Measurements from ENCODE around the gene DOK6. TPM values are rescaled to one million over a fixed set of nuclear protein-coding genes. Genes with fewer than 3 reads are reported as not detected.

The DOK6 gene
- total and polyA plus RNA-seq, 10 of the 15 experiments (the other 5 are each of a cell fraction or from before 2014, with no cell fraction given): 0.01 to 0.09 (median 0.04) TPM; not detected in 4

DNA sequence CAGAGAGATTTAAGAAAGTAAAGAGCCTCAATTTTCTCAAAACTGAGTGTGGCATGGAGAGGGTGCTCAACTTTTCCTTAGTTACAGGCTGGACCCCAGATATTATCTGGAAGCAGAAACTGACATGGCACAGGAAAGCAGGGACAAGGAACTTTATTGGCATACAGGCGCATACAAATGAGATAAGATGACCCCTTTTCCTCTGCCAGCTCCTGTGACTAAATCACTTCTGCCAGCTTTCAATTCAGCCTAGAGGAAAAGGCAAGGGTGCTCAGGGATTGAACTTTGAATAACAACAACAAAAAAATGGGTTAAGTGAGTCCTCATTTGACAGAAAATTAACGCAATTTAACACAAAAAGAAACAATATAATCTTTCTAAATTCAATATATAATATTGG is 284.1 kb downstream of the DOK6 start (continued):
- no peak for TF ChIP-seq SREBF1 (IDR thresholded peaks at IDR 0.05; ENCODE audit: low read length)
- no peak for TF ChIP-seq SREBF2 (IDR thresholded peaks at IDR 0.05; ENCODE audit: low read length)

DNA sequence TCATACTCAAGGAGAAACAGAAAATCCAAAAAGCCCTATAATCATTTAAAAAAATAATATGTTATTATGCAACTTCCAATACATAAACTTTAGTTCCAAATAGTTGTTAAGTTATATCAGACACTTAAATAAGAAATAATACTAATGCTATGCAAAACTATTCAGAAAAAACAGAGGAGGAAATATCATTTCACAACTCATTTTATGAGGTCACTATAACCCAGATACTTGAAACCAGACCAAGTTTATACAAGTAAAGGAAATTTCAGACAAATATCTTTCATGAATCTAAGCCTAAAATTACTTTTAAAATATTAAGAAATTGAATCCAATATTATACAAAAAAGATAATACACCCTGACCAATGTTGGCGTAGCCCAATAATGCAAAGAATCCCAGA is 286.2 kb downstream of the DOK6 start:
- no TSS peak for BruUV-seq (replicated peaks)
- ChIA-PET SMC1A (ENCODE audit: uncharacterized antibody, unreplicated experiment) (no interaction called here), CTCF (no interaction called here), POLR2A (no interaction called here), RAD21 (ENCODE audit: unreplicated experiment) (no interaction called here)
- Histone ChIP-seq H3K4me2 (ENCODE audit: control insufficient read depth, insufficient read depth) (no peak overlapping the region), H3K9ac (ENCODE audit: control insufficient read depth, insufficient read depth, low read length) (no peak overlapping the region), H3K4me1 (ENCODE audit: control insufficient read depth, insufficient read depth, low read length) (no peaks in the 10 kb centered on the region), H3K79me2 (ENCODE audit: control insufficient read depth, insufficient read depth, low read length) (no peaks in the 10 kb centered on the region), H2AFZ (ENCODE audit: control insufficient read depth, low read depth, low read length) (no peak overlapping the region), H4K20me1 (ENCODE audit: control insufficient read depth, insufficient read depth) (no peaks in the 10 kb centered on the region), H3K27me3 (replicated peaks in 1 of 2; ENCODE audit: control insufficient read depth in 2 of 2, insufficient read depth in 2 of 2, low read length in 1 of 2) (no peaks in the 10 kb centered on the region), H3K36me3 (ENCODE audit: control insufficient read depth in 2 of 2, insufficient read depth in 2 of 2, low read length in 1 of 2) (no peaks in the 10 kb centered on the region), H3K4me3 (no peak overlapping the region), H3K27ac (ENCODE audit: control insufficient read depth, insufficient read depth) (no peak overlapping the region), H3K9me3 (replicated peaks; ENCODE audit: control insufficient read depth, insufficient read depth, low read length) (no peaks in the 10 kb centered on the region)
- FAIRE-seq: no peak
- DNase-seq (ENCODE audit: low read depth, low spot score): no peak
- in situ Hi-C loops (cut with MboI) (no loop called here), intact Hi-C loops (cut with micrococcal nuclease; ENCODE audit: unreplicated experiment) (no loop called here)
- 0% methylated on average over 1 of the region's 1 CpG for WGBS (ENCODE audit: insufficient coverage, insufficient replicate concordance, low lambda C conversion rate, missing lambda C conversion rate)
- ATAC-seq: no peak
- TF ChIP-seq MEF2B (IDR thresholded peaks at IDR 0.05; ENCODE audit: partially characterized antibody, poor library complexity, severe bottlenecking): no peak
- no peak for TF ChIP-seq SREBF1 (IDR thresholded peaks at IDR 0.05; ENCODE audit: low read length)
- TF ChIP-seq ETV6 (conservative IDR thresholded peaks at IDR 0.05 in 1 of 2, IDR thresholded peaks at IDR 0.05 in 1 of 2; ENCODE audit: borderline replicate concordance in 1 of 2, low read depth in 1 of 2): no peak
- TF ChIP-seq NBN (IDR thresholded peaks at IDR 0.05): no peak
- TF ChIP-seq, protein P1, sequence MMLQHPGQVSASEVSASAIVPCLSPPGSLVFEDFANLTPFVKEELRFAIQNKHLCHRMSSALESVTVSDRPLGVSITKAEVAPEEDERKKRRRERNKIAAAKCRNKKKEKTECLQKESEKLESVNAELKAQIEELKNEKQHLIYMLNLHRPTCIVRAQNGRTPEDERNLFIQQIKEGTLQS (IDR thresholded peaks at IDR 0.05; ENCODE audit: borderline replicate concordance, extremely low read depth, low read depth, low read length): no peak
- no peak for TF ChIP-seq NFYB (IDR thresholded peaks at IDR 0.05; ENCODE audit: insufficient read depth, low read depth, low read length)
- TF ChIP-seq, protein P2, sequence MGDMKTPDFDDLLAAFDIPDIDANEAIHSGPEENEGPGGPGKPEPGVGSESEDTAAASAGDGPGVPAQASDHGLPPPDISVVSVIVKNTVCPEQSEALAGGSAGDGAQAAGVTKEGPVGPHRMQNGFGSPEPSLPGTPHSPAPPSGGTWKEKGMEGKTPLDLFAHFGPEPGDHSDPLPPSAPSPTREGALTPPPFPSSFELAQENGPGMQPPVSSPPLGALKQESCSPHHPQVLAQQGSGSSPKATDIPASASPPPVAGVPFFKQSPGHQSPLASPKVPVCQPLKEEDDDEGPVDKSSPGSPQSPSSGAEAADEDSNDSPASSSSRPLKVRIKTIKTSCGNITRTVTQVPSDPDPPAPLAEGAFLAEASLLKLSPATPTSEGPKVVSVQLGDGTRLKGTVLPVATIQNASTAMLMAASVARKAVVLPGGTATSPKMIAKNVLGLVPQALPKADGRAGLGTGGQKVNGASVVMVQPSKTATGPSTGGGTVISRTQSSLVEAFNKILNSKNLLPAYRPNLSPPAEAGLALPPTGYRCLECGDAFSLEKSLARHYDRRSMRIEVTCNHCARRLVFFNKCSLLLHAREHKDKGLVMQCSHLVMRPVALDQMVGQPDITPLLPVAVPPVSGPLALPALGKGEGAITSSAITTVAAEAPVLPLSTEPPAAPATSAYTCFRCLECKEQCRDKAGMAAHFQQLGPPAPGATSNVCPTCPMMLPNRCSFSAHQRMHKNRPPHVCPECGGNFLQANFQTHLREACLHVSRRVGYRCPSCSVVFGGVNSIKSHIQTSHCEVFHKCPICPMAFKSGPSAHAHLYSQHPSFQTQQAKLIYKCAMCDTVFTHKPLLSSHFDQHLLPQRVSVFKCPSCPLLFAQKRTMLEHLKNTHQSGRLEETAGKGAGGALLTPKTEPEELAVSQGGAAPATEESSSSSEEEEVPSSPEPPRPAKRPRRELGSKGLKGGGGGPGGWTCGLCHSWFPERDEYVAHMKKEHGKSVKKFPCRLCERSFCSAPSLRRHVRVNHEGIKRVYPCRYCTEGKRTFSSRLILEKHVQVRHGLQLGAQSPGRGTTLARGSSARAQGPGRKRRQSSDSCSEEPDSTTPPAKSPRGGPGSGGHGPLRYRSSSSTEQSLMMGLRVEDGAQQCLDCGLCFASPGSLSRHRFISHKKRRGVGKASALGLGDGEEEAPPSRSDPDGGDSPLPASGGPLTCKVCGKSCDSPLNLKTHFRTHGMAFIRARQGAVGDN (IDR thresholded peaks at IDR 0.05): no peak
- no peak for TF ChIP-seq YY1 (IDR thresholded peaks at IDR 0.05; ENCODE audit: low read depth, low read length)
- TF ChIP-seq, protein P3, sequence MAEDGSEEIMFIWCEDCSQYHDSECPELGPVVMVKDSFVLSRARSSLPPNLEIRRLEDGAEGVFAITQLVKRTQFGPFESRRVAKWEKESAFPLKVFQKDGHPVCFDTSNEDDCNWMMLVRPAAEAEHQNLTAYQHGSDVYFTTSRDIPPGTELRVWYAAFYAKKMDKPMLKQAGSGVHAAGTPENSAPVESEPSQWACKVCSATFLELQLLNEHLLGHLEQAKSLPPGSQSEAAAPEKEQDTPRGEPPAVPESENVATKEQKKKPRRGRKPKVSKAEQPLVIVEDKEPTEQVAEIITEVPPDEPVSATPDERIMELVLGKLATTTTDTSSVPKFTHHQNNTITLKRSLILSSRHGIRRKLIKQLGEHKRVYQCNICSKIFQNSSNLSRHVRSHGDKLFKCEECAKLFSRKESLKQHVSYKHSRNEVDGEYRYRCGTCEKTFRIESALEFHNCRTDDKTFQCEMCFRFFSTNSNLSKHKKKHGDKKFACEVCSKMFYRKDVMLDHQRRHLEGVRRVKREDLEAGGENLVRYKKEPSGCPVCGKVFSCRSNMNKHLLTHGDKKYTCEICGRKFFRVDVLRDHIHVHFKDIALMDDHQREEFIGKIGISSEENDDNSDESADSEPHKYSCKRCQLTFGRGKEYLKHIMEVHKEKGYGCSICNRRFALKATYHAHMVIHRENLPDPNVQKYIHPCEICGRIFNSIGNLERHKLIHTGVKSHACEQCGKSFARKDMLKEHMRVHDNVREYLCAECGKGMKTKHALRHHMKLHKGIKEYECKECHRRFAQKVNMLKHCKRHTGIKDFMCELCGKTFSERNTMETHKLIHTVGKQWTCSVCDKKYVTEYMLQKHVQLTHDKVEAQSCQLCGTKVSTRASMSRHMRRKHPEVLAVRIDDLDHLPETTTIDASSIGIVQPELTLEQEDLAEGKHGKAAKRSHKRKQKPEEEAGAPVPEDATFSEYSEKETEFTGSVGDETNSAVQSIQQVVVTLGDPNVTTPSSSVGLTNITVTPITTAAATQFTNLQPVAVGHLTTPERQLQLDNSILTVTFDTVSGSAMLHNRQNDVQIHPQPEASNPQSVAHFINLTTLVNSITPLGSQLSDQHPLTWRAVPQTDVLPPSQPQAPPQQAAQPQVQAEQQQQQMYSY (CRISPR knock-in tag; IDR thresholded peaks at IDR 0.05): no peak
- no peak for TF ChIP-seq STAT3 (IDR thresholded peaks at IDR 0.05; ENCODE audit: low read depth, low read length)
- no peak for TF ChIP-seq RB1 (IDR thresholded peaks at IDR 0.05; ENCODE audit: borderline replicate concordance)
- no peak for TF ChIP-seq CREM (IDR thresholded peaks at IDR 0.05; ENCODE audit: low read depth)
- TF ChIP-seq MYC (IDR thresholded peaks at IDR 0.05; ENCODE audit: insufficient read depth, insufficient read length, insufficient replicate concordance, low read length, severe bottlenecking): no peak
- no peak for TF ChIP-seq RUNX3 (IDR thresholded peaks at IDR 0.05; ENCODE audit: low read length)
